Esophagus squamous epithelium (tissue), 4 donors: ENCODE results near the gene KAZN.

Experiments
- POLR2A ChIP-seq, 4 donors: fragments of 450-650 bp; IDR thresholded peaks; one replicate each; pipeline ENCODE4 v1.6.1; 2017; ENCODE audit warnings: antibody characterized with exemption in 4 of 4, mild to moderate bottlenecking in 4 of 4, moderate library complexity in 3 of 4
- TF ChIP-seq, protein P1 (sequence below), 6 experiments: fragments of 450-650 bp in 4 of 6; fragments of 200-600 bp in 2 of 6; sonication (generic) in 2 of 6; IDR thresholded peaks; one replicate each; pipeline ENCODE4 v1.5.1; 2016 to 2019; ENCODE audit warnings: antibody characterized with exemption in 6 of 6, mild to moderate bottlenecking in 4 of 6, moderate library complexity in 4 of 6

DNA sequence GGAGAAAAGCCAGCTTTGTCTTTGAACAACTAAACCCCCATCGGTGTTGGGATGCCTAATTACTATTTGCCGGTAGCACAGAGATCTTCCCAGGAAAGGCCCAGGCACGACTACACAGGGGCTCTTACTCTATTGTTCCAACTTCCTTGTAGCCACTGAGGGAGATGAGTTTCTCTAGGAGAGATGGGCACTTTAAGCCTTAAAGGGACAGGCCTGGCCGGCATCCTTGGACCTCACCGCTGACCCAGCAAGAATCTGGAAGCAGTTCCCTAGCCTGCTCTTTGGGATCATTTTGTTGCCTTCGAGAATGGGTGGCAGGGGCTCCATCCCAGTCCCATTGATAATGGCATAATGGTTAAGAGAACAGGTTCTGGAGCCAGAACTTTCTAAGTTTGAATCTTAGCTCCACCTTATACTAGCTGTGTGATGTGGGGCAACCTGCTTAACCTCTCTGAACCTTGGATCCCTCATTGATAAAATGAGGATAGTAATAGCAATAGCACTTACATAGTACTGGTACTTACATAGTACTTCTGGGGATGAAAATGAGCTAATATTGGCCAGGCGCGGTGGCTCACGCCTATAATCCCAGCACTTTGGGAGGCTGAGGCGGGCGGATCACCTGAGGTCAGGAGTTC is 316.0 kb downstream of the KAZN start:
- TF ChIP-seq, protein P1, sequence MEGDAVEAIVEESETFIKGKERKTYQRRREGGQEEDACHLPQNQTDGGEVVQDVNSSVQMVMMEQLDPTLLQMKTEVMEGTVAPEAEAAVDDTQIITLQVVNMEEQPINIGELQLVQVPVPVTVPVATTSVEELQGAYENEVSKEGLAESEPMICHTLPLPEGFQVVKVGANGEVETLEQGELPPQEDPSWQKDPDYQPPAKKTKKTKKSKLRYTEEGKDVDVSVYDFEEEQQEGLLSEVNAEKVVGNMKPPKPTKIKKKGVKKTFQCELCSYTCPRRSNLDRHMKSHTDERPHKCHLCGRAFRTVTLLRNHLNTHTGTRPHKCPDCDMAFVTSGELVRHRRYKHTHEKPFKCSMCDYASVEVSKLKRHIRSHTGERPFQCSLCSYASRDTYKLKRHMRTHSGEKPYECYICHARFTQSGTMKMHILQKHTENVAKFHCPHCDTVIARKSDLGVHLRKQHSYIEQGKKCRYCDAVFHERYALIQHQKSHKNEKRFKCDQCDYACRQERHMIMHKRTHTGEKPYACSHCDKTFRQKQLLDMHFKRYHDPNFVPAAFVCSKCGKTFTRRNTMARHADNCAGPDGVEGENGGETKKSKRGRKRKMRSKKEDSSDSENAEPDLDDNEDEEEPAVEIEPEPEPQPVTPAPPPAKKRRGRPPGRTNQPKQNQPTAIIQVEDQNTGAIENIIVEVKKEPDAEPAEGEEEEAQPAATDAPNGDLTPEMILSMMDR (IDR thresholded peaks at IDR 0.05): no peak
- no peak for TF ChIP-seq POLR2A (IDR thresholded peaks at IDR 0.05)
